HepG2 (cell line): Measurements from ENCODE around the gene TRAF3. TPM values are rescaled to one million over a fixed set of nuclear protein-coding genes. Genes with fewer than 3 reads are reported as not detected.
A peak's percentile ranks its signal among the peaks of the same experiment; 100 is the strongest.

Experiments
- ATAC-seq: fragments of 200-7000 bp; cut with Tn5 transposase; 3 replicates; pipeline ENCODE4 v1.9.1; 2020; ENCODE audit warnings: mild to moderate bottlenecking, moderate library complexity
- BruUV-seq: library from RNA; stranded (reverse); fragments of 400-500 nt; replicated peaks from 2 replicates; lab custom pipeline; 2021; lab: Mats Ljungman, UMichigan
- CTCF ChIA-PET: fragments of 300-600 bp; formaldehyde crosslinking; extraction: SDS; loops from one replicate; lab custom pipeline; 2021; ENCODE audit warnings: low total read pairs, inconsistent platforms, low intra/inter-chr PET ratio; lab: Yijun Ruan, JAX
- POLR2A ChIA-PET: fragments of 350-600 bp; sonication (Branson Sonifier 250); formaldehyde crosslinking; loops from one replicate; lab custom pipeline; 2020; ENCODE audit warnings: antibody characterized with exemption, inconsistent platforms; lab: Yijun Ruan, JAX
- DNase-seq: peaks from one replicate; pipeline ENCODE4 v3.0.0-alpha.2; 2015; ENCODE audit warnings: low spot score
- FAIRE-seq: peaks from 3 replicates; lab custom pipeline; 2011; peaks lifted over from hg19 to GRCh38; lab: Jason Lieb, UNC
- H2AFZ ChIP-seq: one replicate; pipeline ENCODE4 v1.6.1; 2011; ENCODE audit warnings: low read length, inconsistent platforms
- H3K27ac ChIP-seq: fragments of 300-600 bp; 3 replicates; pipeline ENCODE4 v1.8.0; 2011; ENCODE audit warnings: mixed run types, mild to moderate bottlenecking, mixed read lengths, low read length, inconsistent platforms; ENCODE audit not compliant: insufficient read depth; ENCODE audit errors: extremely low read length
- H3K27me3 ChIP-seq, 2 experiments: fragments of 200-600 bp in 1 of 2; 2 replicates in 1 of 2; 3 replicates in 1 of 2; pipeline versions ENCODE4 v1.6.0 to v1.8.0; 2011; ENCODE audit warnings: low read length in 2 of 2, mild to moderate bottlenecking in 2 of 2, moderate library complexity in 2 of 2, inconsistent platforms in 1 of 2; ENCODE audit not compliant: insufficient read depth in 2 of 2, control insufficient read depth in 1 of 2
- H3K36me3 ChIP-seq, 2 experiments: fragments of 200-600 bp in 1 of 2; replicated peaks in 1 of 2; 2 replicates in 1 of 2; 3 replicates in 1 of 2; pipeline versions ENCODE4 v1.5.1 to v1.8.0; 2011; ENCODE audit warnings: low read length in 2 of 2, inconsistent platforms in 1 of 2; ENCODE audit not compliant: insufficient read depth in 2 of 2, control insufficient read depth in 1 of 2
- H3K4me1 ChIP-seq: 2 replicates; pipeline ENCODE4 v1.5.1; 2012; ENCODE audit warnings: low read length, inconsistent platforms; ENCODE audit not compliant: insufficient read depth
- H3K4me2 ChIP-seq: 2 replicates; pipeline ENCODE4 v1.6.0; 2011; ENCODE audit warnings: low read depth, low read length, inconsistent platforms
- H3K4me3 ChIP-seq, 3 experiments: fragments of 200-600 bp in 1 of 3; sonication (generic), shearing (Covaris generic) in 1 of 3; replicated peaks in 1 of 3; 2 replicates each; pipeline ENCODE4 v1.5.1; 2011 to 2016; ENCODE audit warnings: low read length in 3 of 3, inconsistent platforms in 2 of 3, low read depth in 2 of 3, mild to moderate bottlenecking in 2 of 3, control low read depth in 1 of 3, mixed read lengths in 1 of 3; ENCODE audit not compliant: insufficient read depth in 1 of 3
- H3K79me2 ChIP-seq: one replicate; pipeline ENCODE4 v1.6.1; 2011; ENCODE audit warnings: low read length, inconsistent platforms; ENCODE audit not compliant: insufficient read depth
- H3K9ac ChIP-seq: 2 replicates; pipeline ENCODE4 v1.6.0; 2011; ENCODE audit warnings: mild to moderate bottlenecking, low read depth, low read length, inconsistent platforms; ENCODE audit not compliant: insufficient read depth
- H3K9me3 ChIP-seq: 2 replicates; pipeline ENCODE4 v1.5.1; 2012; ENCODE audit warnings: mild to moderate bottlenecking, low read length
- H4K20me1 ChIP-seq: 2 replicates; pipeline ENCODE4 v1.6.0; 2011; ENCODE audit warnings: inconsistent platforms, mild to moderate bottlenecking, low read length, moderate library complexity; ENCODE audit not compliant: insufficient read depth
- ATF4 ChIP-seq, 2 experiments: fragments of 450-650 bp in 1 of 2; sonication (generic) in 1 of 2; formaldehyde crosslinking; IDR thresholded peaks; 2 replicates each; pipeline versions ENCODE4 v1.5.0 to v1.8.0; 2020 to 2022; ENCODE audit warnings: mild to moderate bottlenecking in 1 of 2, missing genetic modification reagents in 1 of 2
- CEBPB ChIP-seq: IDR thresholded peaks from 2 replicates; pipeline ENCODE4 v1.6.1; 2011; ENCODE audit warnings: low read depth, low read length, improper control_type of control experiment, borderline replicate concordance
- CEBPG ChIP-seq: IDR thresholded peaks from 2 replicates; pipeline ENCODE4 v1.6.1; 2016
- NFIB ChIP-seq: sonication (generic); formaldehyde crosslinking; IDR thresholded peaks from 2 replicates; pipeline ENCODE4 v1.9.0; 2021; ENCODE audit warnings: missing genetic modification reagents, mild to moderate bottlenecking, borderline replicate concordance
- SMC3 ChIP-seq: IDR thresholded peaks from 2 replicates; pipeline ENCODE4 v1.6.1; 2011; ENCODE audit warnings: low read length, improper control_type of control experiment
- ZBTB20 ChIP-seq: sonication (generic); formaldehyde crosslinking; IDR thresholded peaks from 2 replicates; pipeline ENCODE4 v1.8.1; 2023; ENCODE audit warnings: missing genetic modification reagents, low read depth, mild to moderate bottlenecking, borderline replicate concordance
- ZNF782 ChIP-seq: sonication (generic); formaldehyde crosslinking; IDR thresholded peaks from 2 replicates; pipeline ENCODE4 v1.4.0; 2020; ENCODE audit warnings: missing genetic modification reagents, mild to moderate bottlenecking, borderline replicate concordance
- WGBS: methylation state at CpG from one replicate; pipeline ENCODE4 v1.1.6; 2017; ENCODE audit warnings: low lambda C conversion rate; 5-methylcytosine and 5-hydroxymethylcytosine counted together
- in situ Hi-C: cut with HindIII; loops from 2 replicates; pipeline ENCODE4 v1.10.0; 2017; ENCODE audit warnings: low pct_unique_long_range_greater_than_20kb; ENCODE audit not compliant: extremely low pct_ligation_motif_present
- intact Hi-C: fragments of 100-400 bp; cut with micrococcal nuclease; formaldehyde crosslinking; loops from one replicate; pipeline ENCODE4 v1.10.0; 2022; ENCODE audit not compliant: unreplicated experiment
- polyA plus RNA-seq, 8 experiments: library from polyadenylated mRNA; depleted of rRNA in 3 of 8; stranded (reverse) in 7 of 8; unstranded in 1 of 8; fragments of >200 nt; fragmentation: Illumina TruSeq in 4 of 8; extraction: Trizol in 4 of 8; gene quantifications; 2 replicates each; pipeline versions ENCODE4 v1.2.1 to v1.2.3, GENCODE V29; 2011 to 2016; ENCODE audit warnings: low read depth in 4 of 8, missing spikeins in 1 of 8, mixed read lengths in 1 of 8; ENCODE audit not compliant: insufficient read depth in 1 of 8
- total RNA-seq, 5 experiments: library from RNA; depleted of rRNA; stranded (reverse); fragments of >200 nt; fragmentation: Illumina TruSeq; extraction: Trizol; gene quantifications; 2 replicates each; pipeline ENCODE4 v1.2.3, GENCODE V29; 2016; ENCODE audit warnings: low read depth in 1 of 5

Gene TRAF3
- total and polyA plus RNA-seq, 2 of the 13 experiments (the other 11 are each of a cell fraction or from before 2014, with no cell fraction given) = 6.9 to 12.2 TPM

DNA sequence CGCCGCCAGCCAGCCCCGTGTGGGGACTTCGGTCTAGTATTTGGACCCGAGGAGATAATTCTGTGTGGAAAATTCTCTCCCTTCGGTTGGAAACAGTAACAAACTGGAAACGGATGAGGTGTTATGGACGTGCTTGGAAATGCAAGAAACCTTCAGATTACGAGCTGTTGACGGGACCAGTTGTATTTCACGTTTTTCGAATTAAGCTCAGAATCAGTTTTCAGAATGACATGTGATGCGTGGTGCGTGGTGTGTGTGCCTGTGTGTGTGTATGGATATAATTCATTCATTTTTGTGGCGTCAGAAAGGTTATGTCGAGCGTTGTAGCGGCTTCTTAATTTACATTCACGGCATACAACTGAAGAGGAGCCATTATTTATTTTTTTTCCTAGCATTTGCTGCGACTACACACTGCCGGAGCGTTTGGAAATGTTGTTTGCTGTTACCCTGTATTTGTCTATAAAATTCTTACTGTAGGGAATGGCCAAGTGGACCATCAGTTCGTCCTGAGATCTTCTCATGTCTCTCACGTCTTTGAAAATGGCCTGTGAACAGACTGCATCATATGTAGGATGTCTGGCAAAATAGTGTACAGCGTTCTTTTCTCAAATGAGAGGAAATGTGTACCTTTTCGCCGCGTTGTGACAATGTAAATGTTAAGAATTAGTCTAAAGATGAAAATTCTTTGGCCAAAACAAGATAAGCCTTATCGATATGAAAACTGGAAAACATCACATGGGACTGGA is 1.3 kb downstream of the TRAF3 start (continued):
- TF ChIP-seq ZNF782 = no peak

DNA sequence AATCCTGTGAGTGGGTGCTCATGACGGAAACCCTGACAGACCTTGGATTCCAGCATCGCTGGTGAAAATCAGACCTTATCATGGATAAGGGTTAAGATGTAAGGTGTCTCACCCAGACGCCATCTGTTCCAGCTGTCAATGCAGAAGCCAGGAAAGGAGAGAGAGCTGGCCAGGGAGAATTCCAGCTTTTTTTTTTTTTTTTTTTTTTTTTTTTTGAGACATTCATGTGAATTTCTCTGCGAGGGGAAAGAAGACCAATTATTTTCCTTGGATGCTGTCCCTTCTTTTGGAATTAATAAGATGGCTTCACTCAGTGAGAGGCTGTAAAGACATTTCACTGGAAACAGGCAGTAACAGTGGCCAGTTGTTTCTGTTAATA is 1.8 kb downstream of the TRAF3 start:
- peaks cover 47% of the 10 kb centered on the region for H3K79me2 ChIP-seq
- peak overlapping the region; percentile 79; the same call in 1 of the 2 replicates for H3K9ac ChIP-seq
- DNase-seq = no peak
- H4K20me1 ChIP-seq = no peaks in the 10 kb centered on the region
- H3K9me3 ChIP-seq = no peaks in the 10 kb centered on the region
- H3K36me3 ChIP-seq = no peaks in the 10 kb centered on the region
- H2AFZ ChIP-seq = no peak overlapping the region
- ChIA-PET POLR2A (interaction anchor here (1.5 kb wide), 1 partner anchor 239 kb away, joined by 4 read pairs; no protein-coding TSS in a partner anchor), CTCF (interaction anchor here (0.6 kb wide), 1 partner anchor 83 kb away, joined by 3 read pairs; no protein-coding TSS in a partner anchor)
- 72% methylated on average over 4 of the region's 4 CpGs for WGBS
- H3K4me1 ChIP-seq = peaks cover 55% of the 10 kb centered on the region
- no peak for ATAC-seq
- intact Hi-C loops (loop anchor here (5.0 to 10.0 kb wide), 2 partner anchors 96 to 138 kb away; no protein-coding TSS in a partner anchor), in situ Hi-C loops (no loop called here)
- H3K27me3 ChIP-seq = no peaks in the 10 kb centered on the region; a peak in 1 of 5 replicates
- FAIRE-seq = no peak
- peak overlapping the region; percentile 90 for H3K4me2 ChIP-seq
- no peak for TF ChIP-seq ZBTB20 (CRISPR knock-in tag)
- TF ChIP-seq, all 625 proteins: peak for 0
- BruUV-seq = no TSS peak
- H3K27ac ChIP-seq = no peak overlapping the region
- peak overlapping the region; percentile 50 to 83 (median 71); a peak in 5 of 6 replicates for H3K4me3 ChIP-seq

GRCh38 chr14:102779574-102780315 is 2.5 kb downstream of the TRAF3 start:
- H3K4me1 ChIP-seq = peaks cover 49% of the 10 kb centered on the region
- 89% methylated on average over 13 of the region's 13 CpGs for WGBS
- H3K27ac ChIP-seq = no peak overlapping the region
- ChIA-PET POLR2A (interaction anchor here (1.5 kb wide), 1 partner anchor 240 kb away, joined by 4 read pairs; no protein-coding TSS in a partner anchor), CTCF (no interaction called here)
- H3K9ac ChIP-seq = 0 out of 2 replicates have a peak overlapping the region, but pooled peaks have one; percentile 1
- no peaks in the 10 kb centered on the region for H3K9me3 ChIP-seq
- no peak for FAIRE-seq
- H3K27me3 ChIP-seq = no peaks in the 10 kb centered on the region; a peak in 1 of 5 replicates
- in situ Hi-C loops (no loop called here), intact Hi-C loops (loop anchor here (5.0 to 10.0 kb wide), 2 partner anchors 95 to 138 kb away; no protein-coding TSS in a partner anchor)
- no peaks in the 10 kb centered on the region for H4K20me1 ChIP-seq
- H3K4me2 ChIP-seq = peak overlapping the region; percentile 90; the same call in 1 of the 2 replicates
- ATAC-seq = no peak
- no TSS peak for BruUV-seq
- TF ChIP-seq SMC3 = 0 out of 2 replicates have a peak, but pooled peaks have one; percentile 4
- no peak for TF ChIP-seq NFIB
- TF ChIP-seq ATF4 (CRISPR knock-in tag; IDR thresholded peaks at IDR 0.05) = peak in 1 of 2 experiments; percentile 25; a peak in 1 of 4 replicates
- TF ChIP-seq CEBPB = peak; percentile 86
- peak; percentile 68 for TF ChIP-seq CEBPG (CRISPR knock-in tag)
- 0 out of 6 replicates have a peak overlapping the region, but pooled peaks of 1 of the 3 experiments have one; percentile 6 for H3K4me3 ChIP-seq
- no peak for DNase-seq
- peaks cover 49% of the 10 kb centered on the region for H3K79me2 ChIP-seq
- no peaks in the 10 kb centered on the region for H3K36me3 ChIP-seq
- no peak overlapping the region for H2AFZ ChIP-seq
